ENCODE results near the gene ZSCAN26.

ZSCAN26 gene

GRCh38 chr6:28323813-28324424 is 57.0 kb downstream of the ZSCAN26 start:
- DNase-seq: no peak

GRCh38 chr6:28326371-28326948 is 59.5 kb downstream of the ZSCAN26 start:
- DNase-seq: no peak

Data from activated naive CD4-positive, alpha-beta T cell treated with Interleukin-2 at 50 U/mL for 16 hours (primary cell).